ENCODE data around the gene SH3PXD2A.
"Not testable (repeated sequence)": the region's sequence is repeated elsewhere in the genome, so short reads cannot be mapped to it uniquely, and the experiment has no call there.

Gene SH3PXD2A

DNA sequence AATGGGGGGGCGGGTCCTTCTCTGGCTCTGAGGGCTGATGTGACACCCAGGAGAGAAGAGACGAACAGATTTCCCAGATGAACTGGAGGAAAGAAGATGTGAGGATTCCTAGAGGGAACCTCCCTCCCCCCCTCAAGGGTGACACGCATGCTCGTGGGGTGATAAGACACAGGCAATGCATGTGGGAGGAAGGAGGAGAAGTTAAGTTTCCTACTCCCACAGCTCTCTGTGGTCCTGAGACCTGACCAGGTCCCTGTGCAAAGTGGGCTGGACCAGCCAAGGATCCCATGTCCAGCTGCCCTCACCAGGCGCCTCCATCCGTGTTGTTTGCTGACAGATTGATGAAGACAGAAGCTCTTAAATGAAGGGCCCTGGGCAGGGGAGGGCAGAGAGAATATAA, 112.6 kb downstream of the SH3PXD2A start:
- DNase-seq, result no peak

DNA sequence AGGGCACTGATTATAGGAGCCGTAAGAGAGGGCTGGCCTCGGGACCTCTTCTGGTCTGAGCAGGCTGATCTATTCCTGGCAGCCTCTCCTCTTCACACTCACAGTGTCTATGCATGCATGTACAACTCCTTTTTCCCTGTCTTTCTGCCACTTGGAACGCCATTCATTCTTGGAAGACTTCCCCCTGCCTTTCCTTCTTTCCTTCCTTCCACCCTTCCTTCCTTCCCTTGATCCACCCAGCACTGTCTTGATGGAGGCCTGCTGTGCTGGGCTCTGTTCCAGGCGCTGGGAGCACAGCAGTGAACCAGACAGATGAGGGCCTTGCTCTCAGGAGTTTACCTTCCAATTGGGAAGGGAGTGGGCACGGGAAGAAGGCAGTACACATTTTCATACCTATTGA, 114.8 kb downstream of the SH3PXD2A start:
- no peak for DNase-seq

DNA sequence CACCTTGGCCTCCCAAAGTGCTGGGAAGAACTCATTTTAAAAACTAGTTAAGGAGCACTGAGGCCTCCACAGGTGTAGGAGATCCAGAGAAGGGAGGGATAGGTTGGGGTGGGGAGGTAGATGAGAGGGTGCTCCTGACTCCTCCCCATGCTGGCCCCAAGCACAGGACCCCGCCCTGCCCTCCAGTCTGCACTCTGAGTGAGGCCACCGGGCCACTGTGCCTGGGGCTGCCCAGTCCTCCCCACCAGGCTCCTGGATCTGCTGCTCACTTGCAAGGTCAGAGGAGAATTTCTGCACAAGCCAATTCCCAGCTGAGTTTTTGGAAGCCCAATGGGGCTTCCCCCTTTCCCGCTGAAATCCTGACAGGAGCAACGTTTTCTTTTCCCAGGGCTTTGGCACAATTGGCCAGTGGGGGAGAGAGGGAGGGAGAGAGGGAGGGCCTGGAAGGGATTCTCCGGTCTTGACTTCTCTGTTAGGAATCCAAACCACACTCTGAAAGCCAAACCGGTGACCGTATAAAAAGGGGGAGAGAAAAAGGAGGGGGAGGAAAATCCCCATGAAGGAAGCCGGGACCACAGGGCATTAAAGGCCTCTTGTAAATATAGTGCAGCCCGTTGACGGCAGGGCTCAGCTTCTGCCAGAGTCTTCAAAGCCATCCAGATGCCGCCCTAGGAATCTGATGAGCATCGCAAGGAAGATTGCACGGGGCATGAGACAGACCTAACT, 116.2 kb downstream of the SH3PXD2A start:
- no peak for DNase-seq

DNA sequence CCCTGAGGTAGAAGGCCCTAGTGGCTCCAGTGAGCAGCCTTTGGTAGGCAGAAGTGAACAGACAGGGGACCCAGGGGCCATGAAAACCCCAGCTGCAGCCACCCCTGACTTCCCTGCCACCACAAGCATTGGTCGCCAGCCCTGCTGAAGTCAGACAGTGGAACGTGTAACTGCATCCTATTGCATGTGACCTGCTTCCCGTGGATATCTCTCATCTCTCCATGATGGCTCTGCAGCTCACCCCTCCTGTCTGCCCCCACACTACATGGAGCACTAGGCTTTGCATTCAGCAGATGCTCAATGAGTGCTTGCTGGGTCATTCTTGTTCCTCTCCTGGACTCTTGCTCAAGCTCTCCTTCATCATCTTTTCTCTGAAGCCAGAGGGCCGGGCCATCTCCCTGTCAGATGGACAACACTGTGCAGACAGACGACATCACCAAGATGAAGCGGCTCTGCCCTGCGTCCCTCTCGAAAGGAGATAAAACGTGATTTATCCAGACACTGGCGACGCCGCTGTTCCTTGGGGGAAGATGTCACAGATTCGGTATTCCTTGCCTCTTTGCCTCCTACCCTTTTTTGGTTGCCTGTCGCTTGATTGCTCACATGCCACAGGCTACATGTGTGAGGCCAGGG, 117.5 kb downstream of the SH3PXD2A start:
- no peak for DNase-seq

DNA sequence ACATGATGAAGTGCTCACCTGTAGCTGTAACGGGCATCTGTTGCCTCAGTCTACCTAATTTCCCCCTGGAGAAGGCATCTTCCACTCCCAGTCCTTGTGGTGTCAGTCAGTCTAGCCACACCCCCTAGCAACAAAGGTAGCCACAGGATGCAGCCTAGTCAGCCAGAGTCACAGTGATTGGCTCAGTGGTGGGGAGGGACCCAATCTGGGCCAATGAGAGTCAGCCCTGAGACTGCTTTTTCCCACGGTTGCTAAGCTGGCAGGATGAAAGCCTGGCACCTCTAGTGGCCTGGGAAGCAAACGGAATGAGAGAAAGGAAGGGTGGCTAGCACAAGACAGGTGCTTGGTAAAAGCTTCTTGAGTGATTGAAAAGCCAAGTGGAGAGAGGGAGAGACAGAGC, 118.6 kb downstream of the SH3PXD2A start:
- DNase-seq, result no peak

DNA sequence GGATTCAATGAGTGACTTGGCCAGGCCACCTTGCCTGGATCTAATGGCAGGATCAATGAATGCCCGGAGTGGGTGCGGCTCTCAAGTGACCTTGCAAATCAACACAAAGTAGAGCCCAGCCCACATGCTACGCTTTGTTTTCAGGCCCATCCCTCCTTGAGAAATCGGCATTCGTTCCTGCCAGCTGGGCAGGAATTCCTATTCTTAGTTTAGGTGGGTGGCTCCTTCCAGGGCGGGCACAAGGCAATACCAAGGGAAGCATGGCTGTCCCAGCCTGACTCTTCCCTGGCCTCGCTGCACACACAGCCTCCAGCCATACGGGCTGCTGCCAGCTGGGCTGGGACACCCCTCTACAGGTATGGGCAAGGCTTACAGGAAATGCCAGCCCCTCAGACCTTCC, 119.3 kb downstream of the SH3PXD2A start:
- no peak for DNase-seq

DNA sequence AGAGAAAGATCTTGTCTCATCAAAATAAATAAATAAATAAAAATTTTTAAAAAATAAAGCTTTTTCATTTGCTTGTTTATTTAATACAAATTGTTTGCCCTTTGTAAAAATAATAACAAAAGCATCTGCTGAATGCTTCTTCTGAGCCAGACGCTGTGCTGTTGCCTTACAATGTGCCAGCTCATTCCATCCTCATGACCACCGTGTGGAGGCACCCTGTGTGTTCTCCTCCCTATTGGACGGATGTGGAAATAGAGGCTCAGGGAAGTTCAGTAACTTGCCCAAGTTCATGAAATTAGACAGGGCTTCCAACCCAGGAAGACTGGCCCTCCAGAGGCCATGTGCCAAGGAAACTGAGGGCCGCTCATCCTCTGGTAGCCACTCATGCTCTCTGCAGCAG, 120.6 kb downstream of the SH3PXD2A start:
- no peak for DNase-seq

DNA sequence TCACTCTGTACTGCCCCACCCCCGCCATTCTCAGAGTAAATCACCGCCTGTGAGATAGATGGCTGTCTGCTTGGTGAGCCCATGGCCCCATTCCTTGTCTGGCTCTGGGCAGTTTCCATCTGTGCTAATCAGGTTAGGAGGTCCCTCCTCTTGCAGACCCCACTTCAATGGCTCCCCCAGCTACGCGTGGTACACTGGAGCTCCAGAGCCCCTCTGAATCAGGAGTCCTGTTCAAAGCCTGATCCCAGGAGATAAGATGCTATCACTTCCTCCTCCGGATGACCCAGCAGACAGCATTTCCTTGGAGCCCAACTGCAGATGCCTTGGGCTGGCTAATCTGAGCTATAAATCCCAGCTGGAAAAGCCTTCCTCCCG, 122.3 kb downstream of the SH3PXD2A start:
- no peak for DNase-seq

DNA sequence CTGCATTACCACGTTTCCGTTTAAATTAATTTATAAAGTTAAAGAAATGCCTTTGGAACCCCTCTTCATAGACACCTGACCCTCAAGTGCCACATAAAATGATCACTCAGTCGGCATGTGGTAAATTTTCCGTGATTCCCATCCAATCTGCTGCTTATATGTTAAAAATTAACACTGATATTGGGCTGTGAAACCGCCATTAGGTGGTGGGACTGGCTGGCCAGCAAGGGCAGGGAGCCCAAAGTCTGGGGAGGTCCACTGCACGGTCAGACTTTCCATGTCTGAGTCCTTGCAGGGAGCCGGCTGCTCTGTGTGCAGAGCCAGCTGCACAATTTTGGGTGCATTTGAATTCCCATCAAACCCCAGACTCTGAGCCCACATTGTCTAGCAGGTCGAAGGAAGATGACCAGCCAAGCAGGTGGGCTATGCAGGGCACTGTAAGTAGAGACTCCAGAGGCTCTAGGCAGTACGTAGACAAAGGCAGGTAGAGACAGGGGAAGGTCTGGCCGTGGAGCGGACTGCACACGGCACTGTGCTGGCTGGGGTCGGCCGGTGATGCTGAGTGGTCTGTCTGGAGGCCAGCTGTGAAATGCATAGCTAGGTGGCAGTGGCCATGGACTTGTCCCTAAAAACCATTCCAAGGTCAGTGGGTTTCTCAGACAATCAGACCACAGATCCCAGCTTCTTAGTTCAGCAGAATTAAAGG, 122.9 kb downstream of the SH3PXD2A start:
- no peak for DNase-seq

DNA sequence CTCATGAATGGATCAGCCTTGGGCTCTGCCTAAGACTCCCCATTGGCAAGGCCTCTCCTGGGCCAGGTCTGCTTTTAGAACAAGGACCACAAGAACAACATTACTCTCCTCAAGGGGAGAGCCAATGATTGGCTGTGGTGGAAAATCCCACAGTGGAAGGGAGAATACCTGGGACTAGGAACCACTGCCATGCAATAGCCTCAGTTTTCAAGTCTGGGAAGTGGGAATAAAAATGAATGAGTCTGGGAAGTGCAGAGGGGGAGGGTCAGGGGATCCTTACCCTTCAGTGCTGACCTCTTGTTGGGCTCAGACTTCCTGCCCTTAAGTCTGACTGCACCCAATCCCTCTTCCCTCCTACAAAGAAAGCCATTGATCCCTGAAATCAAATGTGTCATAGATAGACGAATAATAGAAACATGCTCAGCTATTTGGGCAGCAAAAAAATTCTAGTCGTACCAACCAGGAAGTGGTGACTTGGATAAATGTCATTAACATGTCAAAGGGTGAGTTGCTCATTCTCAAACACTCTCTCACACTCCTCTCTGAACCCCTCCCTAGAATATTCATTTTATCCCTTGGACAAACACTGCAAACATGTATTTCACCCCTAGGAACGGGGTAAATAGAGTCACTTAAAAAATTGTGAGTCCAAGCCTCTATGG, 123.6 kb downstream of the SH3PXD2A start:
- no peak for DNase-seq

DNA sequence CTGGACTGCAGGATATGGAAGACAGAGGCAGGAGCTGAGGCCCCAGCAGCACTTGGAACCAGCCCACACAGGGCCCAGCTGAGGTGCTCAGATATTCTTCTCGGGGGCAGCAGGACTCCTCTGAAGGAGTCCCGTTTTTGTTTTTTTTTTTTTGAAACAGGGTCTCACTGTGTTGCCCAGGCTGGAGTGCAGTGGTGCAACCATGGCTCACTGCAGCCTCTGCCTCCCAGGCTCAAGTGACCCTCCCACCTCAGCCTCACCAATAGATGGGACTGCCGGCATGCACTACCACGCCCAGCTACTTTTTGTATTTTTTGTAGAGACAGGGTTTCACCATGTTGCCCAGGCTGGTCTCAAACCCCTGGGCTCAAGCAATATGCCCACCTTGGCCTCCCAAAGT, 124.3 kb downstream of the SH3PXD2A start:
- DNase-seq, result not testable (repeated sequence)

DNA sequence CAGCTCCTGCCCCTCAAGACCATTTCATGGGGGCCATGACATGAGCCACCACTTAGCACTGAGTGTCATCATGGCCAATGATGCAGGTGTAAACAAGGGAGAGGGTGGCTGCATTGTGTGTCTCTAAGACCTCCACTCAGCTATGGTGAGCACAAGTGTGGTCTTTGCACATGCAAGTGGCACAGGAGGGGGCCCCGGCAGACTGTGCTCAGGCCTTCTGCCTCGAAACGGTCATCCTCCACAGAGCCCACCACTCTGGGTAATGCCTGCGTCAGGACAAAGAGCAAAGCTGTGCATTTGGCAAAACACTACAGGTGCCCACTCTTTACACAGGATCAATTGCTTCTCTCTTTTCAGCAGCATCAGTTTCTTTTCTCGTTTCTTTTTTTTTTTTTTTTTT, 125.5 kb downstream of the SH3PXD2A start:
- DNase-seq, result no peak

DNA sequence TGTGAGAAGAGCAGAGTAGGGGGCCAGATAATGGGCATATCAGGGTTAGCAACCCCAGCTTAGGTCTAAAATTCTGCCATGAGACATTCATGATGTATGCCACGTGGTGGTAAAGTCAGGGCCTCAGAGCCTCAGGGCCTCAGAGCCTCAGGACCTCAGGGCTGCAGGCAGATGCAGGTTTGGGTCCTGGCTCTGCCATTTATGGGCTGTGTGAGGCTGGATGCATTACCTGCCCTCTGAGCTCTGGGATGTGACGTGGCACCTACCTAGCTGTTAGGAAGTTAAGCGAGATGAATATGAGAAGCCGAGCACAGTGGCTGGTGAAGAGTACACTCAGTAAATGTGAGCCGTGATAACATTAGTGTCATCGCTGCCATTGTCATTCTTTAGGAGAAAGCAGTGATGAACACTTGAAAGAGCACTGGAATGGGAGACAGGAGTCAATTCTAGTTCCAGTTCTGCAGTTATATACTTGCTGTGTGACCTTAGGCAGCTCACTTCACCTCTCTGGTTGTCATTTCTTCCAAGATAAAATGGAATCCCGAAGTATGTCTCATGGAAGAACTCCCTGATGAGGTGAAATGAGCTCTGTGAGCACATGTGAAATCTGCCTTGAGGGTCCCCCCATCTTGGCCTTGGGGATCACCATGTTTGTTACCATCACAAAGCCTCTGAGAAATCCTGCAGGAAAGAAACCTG, 127.2 kb downstream of the SH3PXD2A start:
- no peak for DNase-seq

DNA sequence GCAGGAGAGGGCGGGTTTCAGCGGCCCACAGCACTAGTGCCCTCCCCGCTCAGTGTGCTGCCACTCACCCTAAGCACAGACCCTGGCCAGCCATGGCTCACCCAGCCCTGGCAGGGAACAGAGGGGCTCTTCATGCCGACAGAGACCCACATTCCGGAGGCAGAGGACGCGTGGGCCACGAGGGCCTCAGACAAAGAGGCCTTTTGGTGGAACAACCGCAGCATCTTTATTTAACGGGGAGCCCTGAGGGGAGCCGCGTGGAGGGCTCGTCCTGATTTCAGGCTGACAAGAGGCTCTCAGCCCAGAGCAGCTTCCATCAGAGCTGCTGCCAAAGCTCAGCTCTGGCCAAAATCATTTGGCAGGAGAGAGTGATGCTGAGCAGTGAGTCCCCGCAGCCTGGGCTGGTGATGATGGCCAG, 127.8 kb downstream of the SH3PXD2A start:
- no peak for DNase-seq

DNA sequence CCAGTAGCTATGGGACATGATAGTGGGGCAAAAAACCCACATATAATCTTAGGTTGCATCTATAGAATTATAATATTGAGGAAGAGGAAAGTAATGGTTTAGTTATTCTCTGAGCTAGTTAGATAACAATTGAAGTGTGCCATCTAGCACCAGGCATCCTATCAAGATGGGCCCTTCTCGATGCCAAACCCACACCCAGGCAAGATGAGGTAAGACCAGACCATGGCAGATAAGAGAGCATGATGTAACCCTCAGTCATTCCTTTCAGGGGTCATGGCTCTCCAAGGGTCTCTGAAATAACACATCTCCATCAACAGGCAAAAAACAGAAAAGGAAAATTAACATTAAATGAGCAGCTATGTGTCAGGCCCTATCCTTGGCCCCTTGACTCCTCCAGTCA, 128.7 kb downstream of the SH3PXD2A start:
- no peak for DNase-seq

DNA sequence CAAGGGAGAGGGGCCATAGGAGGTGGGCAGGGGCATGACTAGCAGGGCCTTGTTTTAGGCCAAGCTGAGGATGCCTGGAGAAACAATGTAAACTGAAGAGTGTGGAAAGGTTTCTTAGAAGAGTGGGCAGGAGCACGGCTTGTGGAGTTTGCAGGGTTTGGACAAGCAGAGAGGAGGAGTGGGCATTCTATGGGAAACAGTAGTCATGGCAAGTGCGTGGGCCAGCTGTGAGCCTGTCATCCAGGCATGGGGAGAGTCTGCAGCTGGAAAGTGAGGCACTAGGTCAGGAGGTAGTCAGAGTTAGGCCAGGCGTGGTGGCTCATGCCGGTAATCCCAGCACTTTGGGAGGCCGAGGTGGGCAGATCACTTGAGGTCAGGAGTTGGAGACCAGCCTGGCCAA, 130.1 kb downstream of the SH3PXD2A start:
- no peak for DNase-seq

DNA sequence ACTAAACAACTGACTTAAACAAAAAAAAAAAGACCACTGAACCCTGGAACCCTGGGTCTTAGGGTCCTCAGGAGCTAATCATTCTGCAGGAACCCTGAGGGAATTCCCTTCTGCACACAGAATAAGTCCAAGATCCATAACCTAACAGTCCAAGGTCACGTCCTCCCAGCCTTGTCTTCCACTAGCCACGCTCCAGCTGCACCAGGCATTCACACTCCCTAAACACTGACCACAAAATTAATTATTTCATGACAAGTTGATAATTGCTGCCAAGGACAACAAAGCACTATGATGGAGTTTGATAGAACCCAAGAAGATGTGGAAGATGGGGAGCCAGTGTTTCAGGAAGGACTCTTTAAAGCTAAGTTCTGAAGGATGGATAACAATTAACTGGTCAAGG, 130.6 kb downstream of the SH3PXD2A start:
- DNase-seq, result no peak

DNA sequence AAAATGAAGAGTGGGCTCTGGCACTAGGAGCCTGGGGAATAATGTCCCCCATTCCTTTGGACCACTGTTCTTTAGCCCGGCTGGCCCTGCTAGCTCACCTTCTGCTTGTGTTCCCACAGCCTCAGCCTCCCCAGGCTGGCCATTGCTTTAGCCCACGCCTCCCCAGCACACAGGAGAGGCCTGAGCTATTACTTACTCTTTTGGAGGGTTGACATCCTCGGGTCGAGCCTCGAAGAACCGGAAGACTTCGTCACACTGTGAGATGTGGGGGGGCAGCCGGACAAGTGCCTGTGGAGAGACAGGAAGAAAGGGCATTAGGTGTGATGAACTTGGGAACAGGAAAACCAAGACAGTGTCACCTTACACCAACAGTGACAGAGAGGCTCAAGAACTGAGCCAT, 131.3 kb downstream of the SH3PXD2A start:
- DNase-seq, result no peak

DNA sequence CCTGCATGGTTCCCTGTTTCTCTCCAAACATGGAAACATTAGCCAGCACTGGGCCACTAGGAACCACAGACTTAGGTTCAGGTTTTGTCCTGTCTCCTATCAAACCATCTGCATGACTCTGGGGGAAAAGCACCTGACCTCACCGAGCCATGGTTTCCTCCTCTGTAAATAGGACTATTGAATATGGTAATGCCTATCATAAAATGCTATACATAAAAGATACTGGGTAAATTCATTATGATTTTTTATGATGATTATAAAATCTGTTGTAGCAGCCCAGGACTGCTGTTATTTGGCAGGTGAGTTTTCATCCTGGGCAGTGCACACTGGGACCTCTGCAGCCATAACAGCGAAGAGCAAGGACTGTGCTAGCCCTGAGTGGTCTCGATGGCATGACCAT, 131.8 kb downstream of the SH3PXD2A start:
- no peak for DNase-seq

DNA sequence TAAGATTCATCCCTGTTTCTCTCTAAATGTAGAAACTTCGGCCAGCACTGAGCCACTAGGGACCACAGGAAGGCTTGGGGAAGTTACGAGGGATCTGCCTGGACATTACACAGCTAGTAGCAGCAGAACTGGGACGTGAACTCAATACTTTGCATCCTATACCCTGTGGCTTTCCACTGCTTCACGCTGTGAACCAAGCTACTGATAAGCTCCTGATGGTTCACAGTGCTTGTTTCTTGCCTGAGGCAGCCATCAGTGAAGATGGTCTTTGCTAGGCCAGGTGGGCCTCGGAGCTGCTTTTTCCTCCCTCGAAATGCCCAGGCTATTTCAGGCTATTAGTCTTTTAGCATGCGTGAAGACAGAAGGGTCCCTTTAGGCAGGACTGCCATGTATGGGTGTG, 132.7 kb downstream of the SH3PXD2A start:
- DNase-seq, result no peak

DNA sequence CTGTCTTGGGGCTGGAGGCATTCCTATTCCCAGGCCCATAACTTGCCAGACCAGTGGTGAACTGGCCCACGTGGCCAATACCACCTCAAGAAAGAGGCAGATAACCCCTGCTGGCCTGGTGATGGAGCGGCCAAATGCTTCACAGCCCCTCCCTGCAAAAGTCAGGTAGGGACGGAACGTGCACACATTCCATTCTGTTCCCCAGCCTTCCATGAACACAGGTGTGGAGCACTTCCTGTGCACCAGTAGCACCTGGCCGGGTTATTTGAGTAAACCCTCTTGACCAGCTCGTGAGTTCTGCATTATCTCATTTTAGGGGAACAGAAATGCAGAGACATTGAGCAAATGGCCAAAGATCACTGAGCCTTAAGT, 134.4 kb downstream of the SH3PXD2A start:
- DNase-seq, result no peak

DNA sequence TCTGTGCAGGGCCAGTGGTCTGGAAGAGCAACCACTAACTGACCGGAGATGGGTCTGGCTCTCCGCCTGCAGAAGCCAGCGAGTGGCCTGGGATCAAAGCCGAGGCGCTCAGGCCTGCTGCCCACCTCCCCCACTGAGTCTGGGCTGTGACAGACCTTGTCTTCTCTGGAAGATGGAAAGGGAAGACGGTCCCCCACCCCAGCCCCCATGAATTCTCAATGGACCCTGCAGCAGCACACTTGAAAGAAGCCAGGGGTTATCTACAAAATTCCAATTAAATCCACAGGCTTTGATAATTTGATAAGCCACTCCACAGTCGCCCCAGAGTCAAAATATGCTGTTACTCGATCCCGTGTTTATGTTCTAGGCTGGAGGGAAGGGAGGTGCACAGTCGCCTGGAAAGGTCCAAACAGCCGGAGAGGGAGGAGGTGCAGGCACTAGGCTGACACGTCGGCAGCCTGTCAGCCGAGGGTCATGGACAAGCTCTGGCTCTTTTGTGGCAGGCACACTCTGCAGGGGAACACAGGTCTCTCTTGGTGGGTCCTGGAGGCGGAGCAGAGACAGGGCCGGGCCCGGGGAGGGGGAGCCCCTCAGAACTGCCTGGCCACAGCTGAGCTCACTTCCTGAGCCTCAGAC, 134.9 kb downstream of the SH3PXD2A start:
- DNase-seq, result no peak

DNA sequence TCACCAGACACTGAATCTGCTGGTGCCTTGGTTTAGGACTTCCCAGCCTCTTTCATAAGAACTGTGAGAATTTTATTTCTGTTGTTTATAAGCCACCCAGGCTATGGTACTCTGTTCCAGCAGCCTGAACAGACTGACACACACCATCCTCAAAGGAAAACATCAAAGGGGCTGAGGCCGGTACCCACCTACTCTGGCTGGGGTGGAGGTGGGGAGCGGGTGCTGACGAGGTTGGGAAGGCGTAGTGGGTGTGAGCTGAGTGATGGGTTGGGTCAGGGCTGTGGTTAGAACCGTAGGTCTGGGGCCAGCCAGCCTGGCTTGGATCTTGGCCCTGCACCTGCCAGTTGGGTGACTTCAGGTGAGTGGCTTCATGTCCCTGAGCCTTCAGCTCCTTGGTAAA, 136.3 kb downstream of the SH3PXD2A start:
- DNase-seq, result no peak

All from CD4-positive, alpha-beta T cell treated with Interleukin-21 for 1 hour (primary cell).